Endometrial microvascular endothelial cells (primary cell): Measurements from ENCODE around the gene SORCS2. TPM values are rescaled to one million over a fixed set of nuclear protein-coding genes. Genes with fewer than 3 reads are reported as not detected.

Experiments used
- in situ Hi-C: cut with HindIII; loops from 2 replicates; pipeline ENCODE4 v1.10.0; 2017; ENCODE audit warnings: low sequenced_read_pairs, low pct_unique_long_range_greater_than_20kb; ENCODE audit errors: inconsistent ontology term
- total RNA-seq: library from RNA; depleted of rRNA; stranded (reverse); fragments of >200 nt; gene quantifications from one replicate; pipeline ENCODE4 v1.2.3, GENCODE V29; 2015; ENCODE audit errors: inconsistent ontology term

Gene SORCS2
- total RNA-seq, 1 donor from 2014 or later, result not detected

DNA sequence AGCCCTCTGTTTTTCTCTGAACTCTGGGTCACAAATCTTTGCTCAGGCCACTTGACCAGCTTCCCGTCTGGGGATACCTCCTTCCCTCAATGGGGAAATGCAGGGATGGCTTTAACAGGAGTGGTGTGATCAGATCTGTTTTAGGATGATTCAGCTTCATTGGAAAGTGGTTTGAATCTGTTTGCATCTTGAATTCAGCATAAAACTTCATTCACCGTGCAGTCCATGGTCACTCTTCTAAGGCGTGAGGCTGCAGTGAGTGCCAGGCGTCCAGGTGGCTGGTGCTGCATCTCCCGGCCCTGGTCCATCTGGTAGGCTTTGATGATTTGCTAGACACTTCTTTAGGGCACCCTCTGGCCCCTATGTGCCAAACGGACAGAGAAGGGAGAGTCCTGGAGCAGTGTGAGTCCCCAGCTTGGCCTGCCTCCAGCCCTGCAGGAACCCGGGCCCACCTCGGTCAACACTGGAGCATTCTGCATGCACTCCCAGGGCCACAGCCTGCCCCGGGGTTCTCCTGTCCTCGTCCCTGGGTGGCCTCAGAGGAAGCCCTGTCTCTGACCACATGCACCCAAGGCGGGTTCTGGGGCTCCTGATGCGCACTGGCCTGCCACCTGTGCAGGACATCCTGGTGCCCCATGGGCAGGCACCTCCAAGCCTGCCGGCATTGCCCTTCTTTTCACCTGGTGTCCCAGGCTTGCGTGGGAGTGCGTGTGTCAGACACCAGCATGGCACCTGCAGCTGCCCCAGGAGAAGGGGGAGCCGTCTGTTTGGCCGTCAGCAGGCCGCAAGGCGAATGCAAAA, 493.9 kb downstream of the SORCS2 start:
- in situ Hi-C loops, result no loop called here

DNA sequence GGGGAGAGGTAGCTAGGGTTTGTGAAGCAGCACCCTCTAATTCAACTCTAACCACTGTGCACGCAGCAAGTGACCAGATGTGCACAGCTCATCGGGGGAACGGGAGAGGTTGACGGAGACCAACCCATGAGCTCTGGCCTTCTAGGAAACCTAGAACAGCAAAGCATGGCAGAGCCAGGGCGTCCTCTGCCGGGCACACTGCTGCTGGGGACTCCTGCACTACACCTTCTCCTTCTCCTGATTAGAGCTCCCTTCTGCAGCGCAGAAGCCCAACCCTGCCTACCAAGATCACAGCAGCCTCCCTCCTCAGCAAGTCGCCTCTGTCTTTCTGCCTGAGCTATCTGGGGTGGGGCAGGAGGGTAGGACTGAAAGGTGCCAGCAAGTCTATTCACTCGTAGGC, 494.7 kb downstream of the SORCS2 start:
- in situ Hi-C loops, result no loop called here

DNA sequence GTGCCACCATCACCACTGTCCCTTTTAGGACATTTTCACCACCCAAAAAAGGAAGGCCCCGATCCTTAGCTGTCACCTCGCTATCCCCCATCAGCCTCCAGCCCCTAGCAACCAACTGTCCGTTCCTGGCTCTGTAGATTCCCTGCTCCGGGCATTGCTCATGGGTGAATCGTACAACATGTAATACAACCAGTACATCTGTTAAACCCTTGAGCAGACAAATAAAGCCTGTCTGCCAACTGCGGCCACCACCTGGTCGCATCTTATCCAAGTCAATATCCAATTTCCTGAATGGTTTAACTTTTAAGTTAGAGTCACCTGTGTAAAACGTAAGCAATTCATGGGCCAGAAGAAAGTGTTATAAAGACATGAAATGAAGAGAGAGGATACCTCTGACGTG, 495.5 kb downstream of the SORCS2 start:
- in situ Hi-C loops, result no loop called here

DNA sequence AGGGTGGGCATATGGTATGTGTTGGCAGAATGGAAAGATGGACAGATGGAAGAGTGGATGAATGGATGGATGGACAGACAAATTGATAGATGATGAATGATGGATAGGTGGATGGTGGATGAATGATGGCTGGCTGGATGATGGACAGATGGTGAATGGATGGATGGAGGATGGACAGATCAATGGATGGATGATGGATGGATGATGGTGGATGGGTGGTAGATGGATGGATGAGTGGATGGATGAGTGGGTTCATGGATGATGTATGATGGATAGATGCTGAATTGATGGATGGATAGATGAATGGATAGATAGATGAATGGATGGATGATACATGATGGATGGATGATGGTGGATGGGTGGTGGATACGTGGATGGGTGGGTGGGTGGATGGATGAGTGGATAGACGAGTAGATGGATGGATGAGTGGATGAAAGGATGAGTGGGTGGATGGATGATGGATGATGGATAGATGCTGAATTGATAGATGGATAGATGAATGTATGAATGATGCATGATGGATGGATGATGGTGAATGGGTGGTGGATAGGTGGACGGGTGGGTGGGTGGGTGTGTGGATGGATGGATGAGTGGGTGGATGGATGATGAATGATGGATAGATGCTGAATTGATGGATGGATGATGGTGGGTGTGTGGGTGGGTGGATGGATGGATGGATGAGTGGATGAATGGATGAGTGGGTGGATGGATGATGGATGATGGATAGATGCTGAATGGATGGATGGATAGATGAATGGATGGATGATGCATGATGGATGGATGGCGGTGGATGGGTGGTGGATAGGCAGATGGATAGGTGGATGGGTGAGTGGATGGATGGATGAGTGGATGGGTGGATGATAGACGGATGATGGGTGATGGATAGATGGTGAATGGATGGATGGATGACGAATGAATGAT, 497.7 kb downstream of the SORCS2 start:
- in situ Hi-C loops, result no loop called here

DNA sequence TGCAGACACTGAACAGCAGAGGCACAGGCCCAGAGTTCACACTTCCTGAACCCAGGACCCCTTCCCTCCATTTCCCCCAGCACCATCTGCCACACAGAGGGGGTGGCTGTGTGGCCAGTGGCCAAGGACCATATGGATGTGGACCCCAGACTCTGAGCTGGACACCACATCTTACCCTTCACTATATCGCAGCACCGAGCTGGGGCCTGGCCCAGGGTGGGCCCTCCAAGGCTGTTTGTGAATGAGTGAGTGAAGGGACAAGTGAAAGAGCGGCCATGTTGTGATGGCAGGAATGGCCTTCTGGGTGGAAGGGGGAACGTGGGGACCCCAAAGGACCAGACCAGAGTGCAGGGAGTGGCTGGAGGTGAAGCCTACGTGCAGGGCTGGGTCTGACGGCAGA, 498.7 kb downstream of the SORCS2 start:
- in situ Hi-C loops, result no loop called here

DNA sequence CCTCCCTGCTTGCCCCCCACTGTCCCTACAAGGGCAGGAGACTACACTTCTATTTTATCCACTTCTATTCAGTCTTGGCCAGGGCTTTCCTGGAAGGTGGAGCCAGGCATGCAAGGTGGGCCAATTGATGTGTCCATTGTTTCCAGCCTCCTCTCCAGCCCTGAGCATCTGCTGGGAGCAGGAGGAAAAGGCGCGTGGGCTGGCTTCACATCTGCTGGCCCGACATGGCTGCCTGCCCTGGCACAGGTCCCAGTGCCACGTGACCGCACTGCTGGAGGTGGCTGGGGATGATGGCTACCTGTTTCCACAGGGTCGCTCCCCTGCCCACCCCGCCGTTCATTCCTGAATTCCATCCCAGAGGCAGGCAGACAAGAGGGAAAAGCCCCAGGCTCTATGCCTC, 499.6 kb downstream of the SORCS2 start:
- in situ Hi-C loops, result no loop called here

DNA sequence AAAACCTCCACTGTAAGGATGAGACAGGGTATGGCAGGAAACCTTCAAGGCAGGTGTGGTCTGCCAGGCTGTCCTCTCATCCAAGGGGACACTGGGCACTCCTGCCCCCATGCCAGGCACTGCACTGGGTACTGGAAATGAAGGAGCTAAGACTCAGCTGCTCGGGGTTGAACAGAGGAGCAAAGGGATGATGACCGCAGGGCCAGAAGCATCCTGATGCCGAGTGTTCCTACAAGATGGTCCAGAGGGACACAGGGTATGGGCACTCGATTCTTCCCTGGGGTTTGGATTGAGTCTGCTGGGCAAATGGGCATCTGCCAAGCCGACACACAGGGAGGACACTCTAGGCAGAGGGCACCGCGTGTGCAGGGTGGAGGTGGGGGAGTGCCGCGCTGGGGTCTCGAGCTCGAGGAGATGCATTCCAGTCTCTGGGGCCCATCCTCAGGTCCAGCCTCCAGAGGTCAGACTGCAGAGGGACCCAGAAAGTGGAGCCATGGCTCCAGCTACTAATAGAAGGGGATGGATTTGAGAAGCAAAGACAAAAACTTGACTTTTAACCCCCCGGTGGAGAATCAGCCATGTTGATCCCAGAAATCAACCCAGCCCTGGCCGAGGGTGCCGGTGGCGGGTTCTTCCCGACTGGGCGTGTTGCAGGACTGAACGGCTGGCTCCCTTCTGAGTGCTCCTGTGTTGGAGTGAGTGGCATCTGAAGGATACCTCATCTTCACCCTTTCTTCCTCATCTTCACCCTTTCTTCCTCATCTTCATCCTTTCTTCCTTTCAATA, 500.3 kb downstream of the SORCS2 start:
- in situ Hi-C loops, result no loop called here

DNA sequence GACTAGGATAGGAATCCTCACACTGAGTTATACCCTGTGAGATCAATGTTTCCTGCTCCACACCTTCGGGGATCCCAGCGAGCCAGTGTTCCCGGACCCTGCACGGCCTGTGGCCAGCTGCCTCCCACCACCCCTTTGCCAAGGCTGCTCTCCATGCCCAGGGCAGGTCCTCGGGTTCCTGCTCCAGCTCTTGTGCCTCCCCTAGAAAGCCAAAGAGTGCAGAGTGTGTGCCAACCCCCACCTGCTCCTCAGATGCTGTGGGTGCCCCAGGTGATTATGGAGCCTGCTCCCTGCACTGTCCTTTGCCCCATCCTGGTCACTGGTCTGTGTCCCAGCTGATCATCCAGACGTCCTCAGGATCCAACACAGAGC, 500.9 kb downstream of the SORCS2 start:
- in situ Hi-C loops, result no loop called here

DNA sequence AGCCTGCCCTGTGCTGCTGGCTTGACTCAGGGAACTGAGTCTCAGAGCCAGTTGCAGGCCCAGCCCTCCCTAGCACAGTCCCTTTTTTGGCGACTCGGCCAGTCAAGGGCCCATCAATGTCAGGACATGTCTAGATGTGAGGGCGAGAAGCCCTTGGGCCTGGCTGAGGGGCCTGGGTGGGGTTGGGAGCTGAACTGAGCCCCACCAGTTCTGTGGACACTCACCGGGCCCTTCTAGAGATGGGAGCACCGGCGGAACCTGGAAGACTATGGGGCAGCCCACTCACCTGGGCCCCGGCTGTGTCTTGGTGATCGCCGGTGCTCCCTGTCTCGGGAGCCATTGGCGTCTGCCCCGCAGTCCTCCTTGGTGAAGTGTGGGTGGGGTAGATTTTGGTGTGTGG, 501.4 kb downstream of the SORCS2 start:
- in situ Hi-C loops, result no loop called here

DNA sequence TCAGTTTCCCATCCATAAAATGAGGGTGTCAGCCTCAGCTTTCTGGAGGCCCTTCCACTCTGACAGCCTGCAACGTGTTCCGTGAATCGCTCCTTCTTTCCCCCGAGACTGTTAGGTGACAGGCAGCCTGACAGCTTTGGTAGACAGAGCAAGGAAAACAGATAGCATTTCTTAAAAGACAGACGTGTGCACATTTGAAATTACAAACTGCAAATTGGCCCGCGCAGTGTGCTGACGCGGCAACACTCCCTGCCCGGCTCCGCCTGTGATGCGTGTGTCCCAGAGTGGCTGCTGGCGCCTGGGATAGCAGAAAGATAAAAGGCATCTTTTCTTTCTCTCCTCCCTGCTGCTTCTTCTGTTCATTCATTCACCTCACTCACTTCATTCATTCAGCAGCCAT, 502.0 kb downstream of the SORCS2 start:
- in situ Hi-C loops, result no loop called here

DNA sequence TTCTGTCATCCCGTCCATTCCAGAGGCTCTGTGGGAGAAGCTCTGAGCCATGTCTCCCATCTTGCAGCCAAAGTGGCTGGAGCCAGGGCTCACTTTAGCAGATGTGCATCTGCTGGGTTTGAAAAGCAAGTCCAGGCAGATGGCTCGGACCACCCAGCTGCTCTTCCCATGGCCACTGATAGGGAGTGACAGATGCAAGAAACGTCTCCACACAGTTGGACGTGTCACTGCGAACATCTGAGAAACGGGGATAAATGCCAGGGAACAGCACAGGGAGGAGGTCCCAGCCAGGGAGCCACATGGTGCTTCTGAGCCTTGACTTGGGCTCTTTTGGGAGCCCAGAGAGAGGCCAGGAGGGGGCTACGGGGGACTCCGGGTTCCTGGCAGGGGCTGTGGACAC, 505.0 kb downstream of the SORCS2 start:
- in situ Hi-C loops, result no loop called here

DNA sequence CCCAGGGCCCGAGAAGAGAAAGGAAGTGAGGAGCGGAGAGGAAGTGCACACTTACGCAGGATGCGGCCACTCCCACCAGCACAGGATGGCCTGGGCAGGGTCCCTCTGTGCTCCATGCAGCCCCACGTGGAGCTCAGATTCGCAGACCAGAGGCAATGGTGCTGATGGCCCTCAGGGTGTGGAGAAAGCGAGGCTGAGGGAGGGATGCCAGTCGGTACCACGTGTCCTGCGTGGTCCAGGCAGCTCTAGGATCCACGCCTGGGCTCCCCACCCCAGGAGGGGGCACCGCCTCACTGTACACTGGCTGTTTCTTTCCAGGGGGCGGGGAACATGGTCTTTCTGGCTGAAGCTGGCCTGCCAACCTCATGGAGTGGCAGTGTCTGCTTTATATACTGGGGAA, 505.5 kb downstream of the SORCS2 start:
- in situ Hi-C loops, result no loop called here

DNA sequence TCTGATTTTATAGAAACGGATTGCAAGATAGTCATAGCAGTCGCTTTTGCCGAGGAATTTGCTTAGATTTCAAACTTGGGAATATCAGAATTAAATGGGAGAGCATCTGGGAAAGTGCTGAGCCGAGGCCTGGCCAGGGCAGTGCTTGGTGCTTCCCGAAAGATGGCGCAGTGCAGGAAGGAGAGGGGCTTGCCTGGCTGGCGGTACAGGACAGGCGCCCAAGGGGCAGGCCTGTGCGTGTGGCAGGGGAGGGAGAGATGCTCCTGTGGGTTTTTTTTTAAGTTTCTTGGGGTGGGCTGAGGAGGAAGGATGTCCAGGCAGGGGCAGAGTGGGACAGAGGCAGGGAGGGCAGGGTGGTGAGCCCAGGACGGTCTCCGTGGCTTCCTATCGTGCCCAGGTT, 506.2 kb downstream of the SORCS2 start:
- in situ Hi-C loops, result no loop called here

DNA sequence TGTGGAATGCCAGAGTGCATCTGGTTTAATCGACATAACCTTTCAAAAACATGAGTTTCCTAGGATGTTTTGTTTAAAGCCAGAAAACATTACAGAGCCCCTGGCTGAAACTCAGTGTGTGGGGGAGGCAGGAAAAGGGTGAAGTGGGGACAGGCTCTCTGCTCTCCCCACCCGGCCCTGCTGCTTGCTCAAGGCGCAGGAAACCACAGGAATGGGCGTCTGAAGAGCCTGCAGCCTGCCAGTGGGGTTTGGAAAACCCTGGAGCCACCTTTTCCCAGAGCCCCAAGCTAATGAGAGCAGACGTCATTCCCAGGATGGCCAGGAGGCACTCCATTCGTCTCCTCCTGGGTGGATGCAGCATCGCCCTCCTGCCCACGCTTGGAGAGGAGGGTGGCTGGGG, 506.7 kb downstream of the SORCS2 start:
- in situ Hi-C loops, result no loop called here

DNA sequence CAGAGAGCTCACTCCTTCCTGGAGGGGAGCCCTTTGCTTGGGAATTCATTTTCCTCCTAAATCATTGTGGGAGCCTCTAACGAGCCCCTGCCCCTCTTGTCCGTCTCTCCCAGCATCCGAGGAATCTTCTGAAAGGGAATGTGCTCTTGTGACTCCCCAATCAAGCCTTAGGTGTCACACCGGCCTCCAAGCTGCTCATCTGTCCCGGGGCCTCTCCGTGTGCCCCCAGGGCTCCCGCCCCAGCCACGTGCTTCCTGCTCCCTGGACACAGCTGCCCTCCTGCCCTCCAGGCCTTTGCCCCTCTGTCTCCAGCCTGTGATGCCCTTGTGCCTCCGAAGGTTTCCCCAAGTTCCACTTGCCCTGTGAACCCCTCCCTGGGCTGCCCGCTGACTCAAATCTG, 507.5 kb downstream of the SORCS2 start:
- in situ Hi-C loops, result no loop called here

DNA sequence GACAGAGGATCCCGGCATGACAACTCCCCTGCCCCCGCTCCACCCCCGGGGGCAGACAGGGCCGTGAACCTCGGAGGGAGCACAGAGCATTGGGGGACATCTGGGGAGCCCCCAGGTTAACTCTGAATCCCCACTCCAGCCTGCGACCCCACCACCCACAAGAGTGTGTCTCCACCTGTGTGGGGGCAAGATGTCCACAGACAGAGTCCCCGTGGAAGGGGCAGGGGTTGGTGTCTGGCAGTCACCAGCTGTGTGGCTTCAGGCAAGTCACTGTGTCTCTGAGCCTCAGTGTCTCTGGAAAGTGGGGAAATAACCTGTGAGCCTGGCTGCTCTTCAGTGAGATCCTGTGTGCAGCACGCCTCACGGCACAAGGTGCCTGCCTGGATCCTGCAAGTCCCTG, 508.3 kb downstream of the SORCS2 start:
- in situ Hi-C loops, result no loop called here

DNA sequence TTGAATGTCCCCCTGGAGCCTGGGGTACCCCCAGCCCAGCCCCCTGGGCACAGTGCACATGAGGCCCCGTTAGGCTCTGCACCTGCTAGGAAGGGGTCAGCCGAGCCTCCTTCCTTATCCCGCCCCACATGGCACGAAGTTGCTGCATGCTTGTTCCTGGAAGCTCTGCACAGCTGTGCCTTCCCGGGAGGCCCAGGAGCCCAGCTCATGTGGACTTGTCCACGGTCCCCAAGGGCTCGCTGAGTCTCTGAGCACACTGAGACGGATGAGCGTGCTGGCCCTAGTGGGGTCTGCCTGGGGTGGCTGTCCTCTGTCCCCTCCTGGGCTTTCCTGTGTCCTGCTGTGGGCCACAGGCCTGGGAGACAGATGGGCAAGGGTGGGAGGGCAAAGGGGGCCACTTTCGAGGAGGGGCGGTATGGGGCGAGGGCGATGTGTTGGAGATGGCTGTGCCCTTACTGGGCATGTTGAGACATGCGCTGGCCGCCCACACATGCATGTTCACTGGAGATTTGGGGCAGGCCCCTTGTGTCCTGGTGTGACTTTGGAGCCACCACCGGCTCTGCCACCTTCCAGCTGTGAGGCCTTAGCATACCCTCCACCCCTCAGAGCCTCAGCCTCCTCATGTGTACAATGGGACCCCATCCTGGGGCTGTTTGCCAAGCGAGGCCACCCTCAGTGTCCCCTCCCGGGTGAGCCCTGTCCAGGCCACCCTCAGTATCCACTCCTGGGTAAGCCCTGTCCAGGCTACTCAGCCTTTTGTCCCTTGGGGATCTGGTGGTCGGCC, 509.7 kb downstream of the SORCS2 start:
- in situ Hi-C loops, result no loop called here

DNA sequence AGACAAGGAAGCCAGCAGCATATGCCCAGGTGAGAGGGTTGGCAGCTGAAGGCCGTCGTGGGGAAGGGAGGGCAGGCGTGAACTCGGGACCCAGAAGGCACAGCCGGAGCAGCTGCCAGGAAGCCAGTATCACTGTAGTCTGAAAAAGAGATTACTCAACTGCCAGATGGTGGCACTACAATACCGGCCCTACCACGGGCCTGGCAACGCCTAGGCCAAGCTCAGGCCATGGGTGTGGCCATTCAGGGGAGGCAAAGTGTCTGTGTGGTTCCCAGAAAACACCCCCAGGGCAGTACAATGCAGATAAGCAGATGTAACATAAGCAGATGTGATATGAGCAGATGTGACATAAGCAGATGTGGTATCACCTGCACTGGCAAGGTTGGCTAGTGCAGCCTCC, 511.4 kb downstream of the SORCS2 start:
- in situ Hi-C loops, result no loop called here

DNA sequence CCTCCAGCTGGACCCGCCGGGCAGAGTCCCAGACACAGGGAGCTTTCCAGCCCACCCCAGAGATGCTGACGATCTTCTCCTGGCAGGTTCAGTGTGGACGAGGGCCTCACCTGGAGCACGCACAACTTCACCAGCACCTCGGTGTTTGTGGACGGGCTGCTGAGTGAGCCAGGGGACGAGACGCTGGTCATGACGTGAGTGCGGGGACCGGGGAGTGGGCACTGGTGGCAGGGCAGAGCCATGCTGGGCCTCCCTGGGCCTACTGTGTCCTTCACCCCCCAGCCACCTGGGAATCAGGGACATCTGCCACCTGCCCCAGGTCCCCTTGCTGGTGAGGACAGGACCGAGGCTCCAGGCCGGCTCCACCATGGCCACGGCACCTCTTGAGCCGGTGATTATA, 511.8 kb downstream of the SORCS2 start:
- in situ Hi-C loops, result no loop called here
